ENCODE data around the gene CARMIL1. TPM values are rescaled to one million over a fixed set of nuclear protein-coding genes. Genes with fewer than 3 reads are reported as not detected.

Gene CARMIL1
- total and polyA plus RNA-seq, 10 of the 15 experiments (the other 5 are each of a cell fraction or from before 2014, with no cell fraction given): 6.4 to 18.1 (median 10.3) TPM

GRCh38 chr6:25431975-25432307 lies 152.8 kb downstream of the CARMIL1 start (continued):
- TF ChIP-seq IRF5 (IDR thresholded peaks at IDR 0.05; ENCODE audit: borderline replicate concordance): no peak
- no peak for TF ChIP-seq CREB1 (IDR thresholded peaks at IDR 0.05; ENCODE audit: low read depth)
- TF ChIP-seq LARP7 (IDR thresholded peaks at IDR 0.05): no peak
- TF ChIP-seq STAT3 (IDR thresholded peaks at IDR 0.05; ENCODE audit: low read depth, low read length): no peak
- no peak for TF ChIP-seq SREBF2 (IDR thresholded peaks at IDR 0.05; ENCODE audit: low read length)
- no peak for TF ChIP-seq EED (IDR thresholded peaks at IDR 0.05; ENCODE audit: low read depth)

- ChIA-PET CTCF (interaction anchor here (0.8 to 1.0 kb wide), 2 partner anchors 18 to 170 kb away, joined by 3 to 4 read pairs; no protein-coding TSS in a partner anchor), SMC1A (ENCODE audit: uncharacterized antibody, unreplicated experiment) (interaction anchor here (0.6 to 1.6 kb wide), 6 partner anchors 9 to 1682 kb away, joined by 3 to 6 read pairs (median 4); no protein-coding TSS in a partner anchor), RAD21 (ENCODE audit: unreplicated experiment) (interaction anchor here (0.7 kb wide), 1 partner anchor 50 kb away, joined by 3 read pairs; no protein-coding TSS in a partner anchor), POLR2A (interaction anchor here (1.1 to 1.6 kb wide), 2 partner anchors 15 to 65 kb away, joined by 3 to 5 read pairs; no protein-coding TSS in a partner anchor)
- ATAC-seq (no peak), FAIRE-seq (no peak), DNase-seq (ENCODE audit: low read depth, low spot score) (no peak)
- Histone ChIP-seq H3K36me3 (ENCODE audit: control insufficient read depth in 2 of 2, insufficient read depth in 2 of 2, low read length in 1 of 2) (peaks cover 0 to 1% of the 10 kb centered on the region in 2 experiments; a peak in 1 of 4 replicates), H3K79me2 (ENCODE audit: control insufficient read depth, insufficient read depth, low read length) (no peaks in the 10 kb centered on the region), H3K4me1 (ENCODE audit: control insufficient read depth, insufficient read depth, low read length) (no peaks in the 10 kb centered on the region), H3K9me3 (replicated peaks; ENCODE audit: control insufficient read depth, insufficient read depth, low read length) (no peaks in the 10 kb centered on the region), H4K20me1 (ENCODE audit: control insufficient read depth, insufficient read depth) (no peaks in the 10 kb centered on the region), H3K27me3 (replicated peaks in 1 of 2; ENCODE audit: control insufficient read depth in 2 of 2, insufficient read depth in 2 of 2, low read length in 1 of 2) (no peaks in the 10 kb centered on the region), H3K4me3 (no peak overlapping the region), H3K27ac (ENCODE audit: control insufficient read depth, insufficient read depth) (no peak overlapping the region), H2AFZ (ENCODE audit: control insufficient read depth, low read depth, low read length) (no peak overlapping the region), H3K4me2 (ENCODE audit: control insufficient read depth, insufficient read depth) (no peak overlapping the region), H3K9ac (ENCODE audit: control insufficient read depth, insufficient read depth, low read length) (no peak overlapping the region)
- no TSS peak for BruUV-seq (replicated peaks)
- WGBS (ENCODE audit: insufficient coverage, insufficient replicate concordance, low lambda C conversion rate, missing lambda C conversion rate): 43% methylated on average over 3 of the region's 3 CpGs
- TF ChIP-seq MTA3 (IDR thresholded peaks at IDR 0.05; ENCODE audit: borderline replicate concordance, low read length) (no peak), IRF5 (IDR thresholded peaks at IDR 0.05; ENCODE audit: borderline replicate concordance) (no peak), ZBED1 (IDR thresholded peaks at IDR 0.05; ENCODE audit: borderline replicate concordance) (no peak), FOXK2 (IDR thresholded peaks at IDR 0.05) (no peak)
- in situ Hi-C loops (cut with MboI): no loop called here
- intact Hi-C loops (cut with micrococcal nuclease; ENCODE audit: unreplicated experiment): no loop called here
Observed at GRCh38 chr6:25434921-25435320, 155.7 kb downstream of the CARMIL1 start.
